ENCODE results near the gene NUBP2. TPM values are rescaled to one million over a fixed set of nuclear protein-coding genes. Genes with fewer than 3 reads are reported as not detected.

The NUBP2 gene
- total RNA-seq, 2 experiments from 2014 or later: 37.9 to 42.4 TPM

- H3K9me3 Mint-ChIP-seq: no peaks in the 10 kb centered on the region
- no peaks in the 10 kb centered on the region for H3K27me3 Mint-ChIP-seq (ENCODE audit: low read depth)
- peaks cover 10% of the 10 kb centered on the region for H3K36me3 Mint-ChIP-seq (ENCODE audit: low read depth)
- peaks cover 15% of the 10 kb centered on the region for H3K4me1 Mint-ChIP-seq (ENCODE audit: low read depth)
- H3K4me3 Mint-ChIP-seq: no peak overlapping the region
- no peak for DNase-seq
- CTCF ChIA-PET: no interaction called here
- H3K27ac Mint-ChIP-seq: no peak overlapping the region
- intact Hi-C loops (cut with micrococcal nuclease): no loop called here
Measured at GRCh38 chr16:1776672-1776955, 6.1 kb upstream of the NUBP2 start.

- Mint-ChIP-seq H3K9me3 (no peaks in the 10 kb centered on the region), H3K4me3 (no peak overlapping the region), H3K4me1 (ENCODE audit: low read depth) (peaks cover 17% of the 10 kb centered on the region), H3K27ac (no peak overlapping the region), H3K36me3 (ENCODE audit: low read depth) (peaks cover 6% of the 10 kb centered on the region), H3K27me3 (ENCODE audit: low read depth) (no peaks in the 10 kb centered on the region)
- intact Hi-C loops (cut with micrococcal nuclease): no loop called here
- DNase-seq: no peak
- CTCF ChIA-PET: no interaction called here
Measured at GRCh38 chr16:1776991-1777374, 5.8 kb upstream of the NUBP2 start.

GRCh38 chr16:1777375-1778199 lies 5.2 kb upstream of the NUBP2 start:
- peaks cover 1% of the 10 kb centered on the region for H3K36me3 Mint-ChIP-seq (ENCODE audit: low read depth)
- no peak overlapping the region for H3K4me3 Mint-ChIP-seq
- no peak overlapping the region for H3K27ac Mint-ChIP-seq
- CTCF ChIA-PET: no interaction called here
- H3K27me3 Mint-ChIP-seq (ENCODE audit: low read depth): no peaks in the 10 kb centered on the region
- no peak for DNase-seq
- peaks cover 17% of the 10 kb centered on the region for H3K4me1 Mint-ChIP-seq (ENCODE audit: low read depth)
- intact Hi-C loops (cut with micrococcal nuclease): no loop called here
- no peaks in the 10 kb centered on the region for H3K9me3 Mint-ChIP-seq

GRCh38 chr16:1778200-1779179 lies 4.3 kb upstream of the NUBP2 start:
- Mint-ChIP-seq H3K27me3 (ENCODE audit: low read depth) (no peaks in the 10 kb centered on the region), H3K4me1 (ENCODE audit: low read depth) (peaks cover 21% of the 10 kb centered on the region), H3K4me3 (no peak overlapping the region), H3K27ac (no peak overlapping the region), H3K36me3 (ENCODE audit: low read depth) (no peaks in the 10 kb centered on the region), H3K9me3 (no peaks in the 10 kb centered on the region)
- CTCF ChIA-PET: no interaction called here
- intact Hi-C loops (cut with micrococcal nuclease): no loop called here
- DNase-seq: no peak

GRCh38 chr16:1779234-1779701 lies 3.5 kb upstream of the NUBP2 start:
- H3K4me1 Mint-ChIP-seq (ENCODE audit: low read depth): peaks cover 23% of the 10 kb centered on the region
- H3K4me3 Mint-ChIP-seq: no peak overlapping the region
- no peaks in the 10 kb centered on the region for H3K36me3 Mint-ChIP-seq (ENCODE audit: low read depth)
- H3K9me3 Mint-ChIP-seq: no peaks in the 10 kb centered on the region
- no peak overlapping the region for H3K27ac Mint-ChIP-seq
- no peak for DNase-seq
- no peaks in the 10 kb centered on the region for H3K27me3 Mint-ChIP-seq (ENCODE audit: low read depth)
- CTCF ChIA-PET: no interaction called here
- intact Hi-C loops (cut with micrococcal nuclease): no loop called here

- Mint-ChIP-seq H3K4me1 (ENCODE audit: low read depth) (peaks cover 21% of the 10 kb centered on the region), H3K4me3 (no peak overlapping the region)
Measured at GRCh38 chr16:1779741-1780676, 2.8 kb upstream of the NUBP2 start.

GRCh38 chr16:1780677-1781072 lies 2.1 kb upstream of the NUBP2 start:
- no peak overlapping the region for H3K27ac Mint-ChIP-seq
- no peaks in the 10 kb centered on the region for H3K9me3 Mint-ChIP-seq
- H3K36me3 Mint-ChIP-seq (ENCODE audit: low read depth): no peaks in the 10 kb centered on the region
- CTCF ChIA-PET: no interaction called here
- H3K4me1 Mint-ChIP-seq (ENCODE audit: low read depth): peaks cover 26% of the 10 kb centered on the region
- DNase-seq: no peak
- intact Hi-C loops (cut with micrococcal nuclease): no loop called here
- no peaks in the 10 kb centered on the region for H3K27me3 Mint-ChIP-seq (ENCODE audit: low read depth)
- H3K4me3 Mint-ChIP-seq: no peak overlapping the region

More at GRCh38 chr16:1779741-1780676, 2.8 kb upstream of the NUBP2 start:
- Mint-ChIP-seq H3K27ac (no peak overlapping the region), H3K36me3 (ENCODE audit: low read depth) (no peaks in the 10 kb centered on the region), H3K9me3 (no peaks in the 10 kb centered on the region), H3K27me3 (ENCODE audit: low read depth) (no peaks in the 10 kb centered on the region)
- DNase-seq: no peak
- CTCF ChIA-PET: no interaction called here
- intact Hi-C loops (cut with micrococcal nuclease): no loop called here

- H3K4me3 Mint-ChIP-seq: peak overlapping the region; percentile 78
- CTCF ChIA-PET: no interaction called here
- H3K4me1 Mint-ChIP-seq (ENCODE audit: low read depth): peaks cover 28% of the 10 kb centered on the region
- no peaks in the 10 kb centered on the region for H3K9me3 Mint-ChIP-seq
- H3K27me3 Mint-ChIP-seq (ENCODE audit: low read depth): no peaks in the 10 kb centered on the region
- H3K27ac Mint-ChIP-seq: peak overlapping the region; percentile 63
- intact Hi-C loops (cut with micrococcal nuclease): no loop called here
- H3K36me3 Mint-ChIP-seq (ENCODE audit: low read depth): no peaks in the 10 kb centered on the region
- DNase-seq: no peak
Measured at GRCh38 chr16:1781254-1781653, 1.5 kb upstream of the NUBP2 start.

GRCh38 chr16:1781758-1782407 lies 877 bp upstream of the NUBP2 start:
- H3K4me1 Mint-ChIP-seq (ENCODE audit: low read depth): peaks cover 28% of the 10 kb centered on the region
- intact Hi-C loops (cut with micrococcal nuclease): loop anchor here (1.0 to 2.0 kb wide), 7 partner anchors 9 to 403 kb away; partner anchors contain the start of genes MAPK8IP3, MRPS34, MSRB1 and TBL3
- DNase-seq: peak; percentile 32
- H3K36me3 Mint-ChIP-seq (ENCODE audit: low read depth): no peaks in the 10 kb centered on the region
- CTCF ChIA-PET: interaction anchor here (0.9 to 2.0 kb wide), 7 partner anchors 9 to 147 kb away, joined by 3 to 26 read pairs (median 5); partner anchors contain the start of genes EME2, MAPK8IP3 and MRPS34
- H3K27ac Mint-ChIP-seq: peak overlapping the region; percentile 63
- H3K27me3 Mint-ChIP-seq (ENCODE audit: low read depth): no peaks in the 10 kb centered on the region
- no peaks in the 10 kb centered on the region for H3K9me3 Mint-ChIP-seq
- peak overlapping the region; percentile 80 for H3K4me3 Mint-ChIP-seq

- Mint-ChIP-seq H3K9me3 (no peaks in the 10 kb centered on the region), H3K27me3 (ENCODE audit: low read depth) (no peaks in the 10 kb centered on the region), H3K36me3 (ENCODE audit: low read depth) (no peaks in the 10 kb centered on the region), H3K27ac (no peak overlapping the region), H3K4me1 (ENCODE audit: low read depth) (peaks cover 28% of the 10 kb centered on the region), H3K4me3 (peak overlapping the region; percentile 54)
- DNase-seq: no peak
- intact Hi-C loops (cut with micrococcal nuclease): no loop called here
- CTCF ChIA-PET: interaction anchor here (1.4 kb wide), 1 partner anchor 80 kb away, joined by 3 read pairs; the partner anchor contains the start of gene MAPK8IP3
Measured at GRCh38 chr16:1784977-1785845, 2.5 kb downstream of the NUBP2 start.

GRCh38 chr16:1785846-1786170 lies 3.0 kb downstream of the NUBP2 start:
- no peak overlapping the region for H3K27ac Mint-ChIP-seq
- no peaks in the 10 kb centered on the region for H3K27me3 Mint-ChIP-seq (ENCODE audit: low read depth)
- peaks cover 26% of the 10 kb centered on the region for H3K4me1 Mint-ChIP-seq (ENCODE audit: low read depth)
- no peaks in the 10 kb centered on the region for H3K36me3 Mint-ChIP-seq (ENCODE audit: low read depth)
- CTCF ChIA-PET: no interaction called here
- intact Hi-C loops (cut with micrococcal nuclease): no loop called here
- H3K4me3 Mint-ChIP-seq: no peak overlapping the region
- no peaks in the 10 kb centered on the region for H3K9me3 Mint-ChIP-seq
- no peak for DNase-seq

Data from activated naive CD4-positive, alpha-beta T cell treated with anti-CD3 and anti-CD28 coated beads for 36 hours (primary cell).